Urinary bladder (tissue), 4 donors: ENCODE results near the gene EPN2. TPM values are rescaled to one million over a fixed set of nuclear protein-coding genes. Genes with fewer than 3 reads are reported as not detected.

Source experiments
- DNase-seq: peaks from one replicate; pipeline ENCODE4 v3.0.0-alpha.2; 2015; ENCODE audit errors: extremely low spot score
- H3K27ac ChIP-seq: one replicate; pipeline ENCODE4 v1.5.1; 2013; ENCODE audit warnings: low read depth, mild to moderate bottlenecking, moderate library complexity
- H3K36me3 ChIP-seq: one replicate; pipeline ENCODE4 v1.6.1; 2013; ENCODE audit warnings: mild to moderate bottlenecking, moderate library complexity; ENCODE audit not compliant: insufficient read depth
- H3K4me1 ChIP-seq: one replicate; pipeline ENCODE4 v1.6.1; 2013; ENCODE audit warnings: mild to moderate bottlenecking, moderate library complexity; ENCODE audit not compliant: insufficient read depth
- H3K4me3 ChIP-seq: one replicate; pipeline ENCODE4 v1.5.1; 2013; ENCODE audit warnings: low read depth, low read length
- WGBS: extraction: QIAGEN DNeasy Blood & Tissue Kit; methylation state at CpG from one replicate; pipeline ENCODE4 v1.1.7; 2013; 5-methylcytosine and 5-hydroxymethylcytosine counted together
- polyA plus RNA-seq: library from polyadenylated mRNA; stranded (reverse); fragments of 200-250 nt; gene quantifications from one replicate; pipeline ENCODE4 v1.2.3, GENCODE V29; 2013
- total RNA-seq: library from RNA; depleted of rRNA; stranded (reverse); fragments of >200 nt; gene quantifications from one replicate; pipeline ENCODE4 v1.2.3, GENCODE V29; 2014
- donor health status: healthy with polysubstance abuse.
- donor health status: healthy.

EPN2 gene
- total and polyA plus RNA-seq, 2 donors = 40.3 to 46.2 TPM

- no peaks in the 10 kb centered on the region for H3K4me1 ChIP-seq
- WGBS = 70% methylated on average over 6 of the region's 6 CpGs
- H3K4me3 ChIP-seq = no peak overlapping the region
- no peak for DNase-seq
- H3K36me3 ChIP-seq = no peaks in the 10 kb centered on the region
- no peak overlapping the region for H3K27ac ChIP-seq
Measured at GRCh38 chr17:19298569-19299213, 61.5 kb downstream of the EPN2 start.

GRCh38 chr17:19299214-19299747 is 62.1 kb downstream of the EPN2 start:
- DNase-seq = no peak
- WGBS = 85% methylated on average over 4 of the region's 4 CpGs
- no peak overlapping the region for H3K4me3 ChIP-seq
- no peaks in the 10 kb centered on the region for H3K36me3 ChIP-seq
- no peak overlapping the region for H3K27ac ChIP-seq
- no peaks in the 10 kb centered on the region for H3K4me1 ChIP-seq

GRCh38 chr17:19299866-19300265 is 62.7 kb downstream of the EPN2 start:
- DNase-seq = no peak
- Histone ChIP-seq H3K4me3 (no peak overlapping the region), H3K27ac (no peak overlapping the region), H3K4me1 (no peaks in the 10 kb centered on the region), H3K36me3 (no peaks in the 10 kb centered on the region)
- WGBS = 92% methylated on average over 7 of the region's 7 CpGs

GRCh38 chr17:19301274-19301951 is 64.2 kb downstream of the EPN2 start:
- Histone ChIP-seq H3K27ac (no peak overlapping the region), H3K4me3 (no peak overlapping the region), H3K36me3 (no peaks in the 10 kb centered on the region), H3K4me1 (no peaks in the 10 kb centered on the region)
- WGBS = 79% methylated on average over 5 of the region's 5 CpGs
- DNase-seq = no peak

- no peaks in the 10 kb centered on the region for H3K4me1 ChIP-seq
- DNase-seq = no peak
Measured at GRCh38 chr17:19301973-19302372, 64.8 kb downstream of the EPN2 start.

GRCh38 chr17:19302791-19303331 is 65.7 kb downstream of the EPN2 start:
- 75% methylated on average over 9 of the region's 9 CpGs for WGBS
- no peaks in the 10 kb centered on the region for H3K36me3 ChIP-seq
- DNase-seq = no peak
- no peaks in the 10 kb centered on the region for H3K4me1 ChIP-seq
- H3K4me3 ChIP-seq = no peak overlapping the region
- H3K27ac ChIP-seq = no peak overlapping the region

More at GRCh38 chr17:19301973-19302372, 64.8 kb downstream of the EPN2 start:
- Histone ChIP-seq H3K4me3 (no peak overlapping the region), H3K36me3 (no peaks in the 10 kb centered on the region), H3K27ac (no peak overlapping the region)
- 93% methylated on average over 9 of the region's 9 CpGs for WGBS

- no peak overlapping the region for H3K4me3 ChIP-seq
- no peaks in the 10 kb centered on the region for H3K4me1 ChIP-seq
- 86% methylated on average over 9 of the region's 9 CpGs for WGBS
- no peak overlapping the region for H3K27ac ChIP-seq
- no peak for DNase-seq
- no peaks in the 10 kb centered on the region for H3K36me3 ChIP-seq
Measured at GRCh38 chr17:19303367-19303776, 66.2 kb downstream of the EPN2 start.

- Histone ChIP-seq H3K36me3 (no peaks in the 10 kb centered on the region), H3K4me3 (no peak overlapping the region), H3K4me1 (no peaks in the 10 kb centered on the region), H3K27ac (no peak overlapping the region)
- WGBS = 75% methylated on average over 7 of the region's 7 CpGs
- no peak for DNase-seq
Measured at GRCh38 chr17:19304209-19304608, 67.0 kb downstream of the EPN2 start.

- no peak for DNase-seq
- Histone ChIP-seq H3K4me1 (no peaks in the 10 kb centered on the region), H3K27ac (no peak overlapping the region), H3K4me3 (no peak overlapping the region), H3K36me3 (no peaks in the 10 kb centered on the region)
- 93% methylated on average over 5 of the region's 5 CpGs for WGBS
Measured at GRCh38 chr17:19304751-19305150, 67.6 kb downstream of the EPN2 start.

GRCh38 chr17:19305256-19305655 is 68.1 kb downstream of the EPN2 start:
- H3K36me3 ChIP-seq = no peaks in the 10 kb centered on the region
- no peak for DNase-seq
- 82% methylated on average over 5 of the region's 5 CpGs for WGBS
- H3K4me3 ChIP-seq = no peak overlapping the region
- H3K27ac ChIP-seq = no peak overlapping the region
- no peaks in the 10 kb centered on the region for H3K4me1 ChIP-seq

GRCh38 chr17:19305761-19306159 is 68.6 kb downstream of the EPN2 start:
- no peaks in the 10 kb centered on the region for H3K36me3 ChIP-seq
- 93% methylated on average over 5 of the region's 5 CpGs for WGBS

GRCh38 chr17:19306160-19307111 is 69.3 kb downstream of the EPN2 start:
- Histone ChIP-seq H3K4me1 (no peaks in the 10 kb centered on the region), H3K27ac (no peak overlapping the region), H3K4me3 (no peak overlapping the region), H3K36me3 (no peaks in the 10 kb centered on the region)
- 76% methylated on average over 10 of the region's 10 CpGs for WGBS
- DNase-seq = no peak

More at GRCh38 chr17:19305761-19306159, 68.6 kb downstream of the EPN2 start:
- no peak for DNase-seq
- H3K27ac ChIP-seq = no peak overlapping the region
- no peak overlapping the region for H3K4me3 ChIP-seq
- no peaks in the 10 kb centered on the region for H3K4me1 ChIP-seq

GRCh38 chr17:19307521-19307920 is 70.4 kb downstream of the EPN2 start:
- Histone ChIP-seq H3K4me1 (no peaks in the 10 kb centered on the region), H3K27ac (no peak overlapping the region), H3K4me3 (no peak overlapping the region), H3K36me3 (no peaks in the 10 kb centered on the region)
- DNase-seq = no peak
- WGBS = 93% methylated on average over 10 of the region's 10 CpGs
